Kidney (tissue), 14 donors: ENCODE results near the gene GLIS1. TPM values are rescaled to one million over a fixed set of nuclear protein-coding genes. Genes with fewer than 3 reads are reported as not detected.

ENCODE experiments used
- DNase-seq, 5 donors: peaks; one replicate each; pipeline ENCODE4 v3.0.0-alpha.2; 2013 to 2020
- FAIRE-seq: peaks from 2 replicates; lab custom pipeline; 2012; peaks lifted over from hg19 to GRCh38; lab: Jason Lieb, UNC
- H3K27ac ChIP-seq, 2 donors: one replicate each; pipeline ENCODE4 v1.7.0; 2013; ENCODE audit warnings: low read depth in 2 of 2, low read length in 2 of 2, inconsistent platforms in 1 of 2
- H3K27me3 ChIP-seq: one replicate; pipeline ENCODE4 v1.7.1; 2013; ENCODE audit warnings: low read length, inconsistent platforms; ENCODE audit not compliant: control insufficient read depth, insufficient read depth
- H3K36me3 ChIP-seq, 3 donors: one replicate each; pipeline versions ENCODE4 v1.7.0 to v1.7.1; 2013; ENCODE audit warnings: low read length in 3 of 3, control low read depth in 1 of 3, inconsistent platforms in 1 of 3; ENCODE audit not compliant: insufficient read depth in 3 of 3, control insufficient read depth in 2 of 3
- H3K4me1 ChIP-seq, 3 donors: one replicate each; pipeline versions ENCODE4 v1.7.0 to v1.7.1; 2013; ENCODE audit warnings: low read length in 3 of 3, inconsistent platforms in 1 of 3, low read depth in 1 of 3; ENCODE audit not compliant: control insufficient read depth in 2 of 3, insufficient read depth in 2 of 3
- H3K4me3 ChIP-seq, 3 donors: one replicate each; pipeline versions ENCODE4 v1.7.0 to v1.8.1; 2013; ENCODE audit warnings: low read length in 3 of 3, control low read depth in 1 of 3, inconsistent platforms in 1 of 3
- H3K9ac ChIP-seq, 3 donors: one replicate each; pipeline versions ENCODE4 v1.7.0 to v1.7.1; 2013; ENCODE audit warnings: low read length in 3 of 3, control low read depth in 1 of 3, inconsistent platforms in 1 of 3
- H3K9me3 ChIP-seq, 3 donors: one replicate each; pipeline versions ENCODE4 v1.7.0 to v1.7.1; 2013; ENCODE audit warnings: low read length in 3 of 3, control low read depth in 1 of 3, inconsistent platforms in 1 of 3; ENCODE audit not compliant: control insufficient read depth in 2 of 3, insufficient read depth in 1 of 3
- CTCF ChIP-seq: IDR thresholded peaks from 3 replicates; pipeline ENCODE4 v1.5.1; 2012; ENCODE audit warnings: mild to moderate bottlenecking, moderate library complexity, borderline replicate concordance; ENCODE audit not compliant: insufficient read depth; ENCODE audit errors: extremely low read depth
- intact Hi-C: fragments of 100-400 bp; cut with DNase I; formaldehyde crosslinking; loops from one replicate; pipeline ENCODE4 v1.11.1; 2022
- polyA plus RNA-seq: library from polyadenylated mRNA; stranded (reverse); fragments of 350-450 nt; fragmentation: Illumina TruSeq; extraction: RNeasy Lipid Tissue Mini Kit (QIAGEN cat#74804); gene quantifications from one replicate; pipeline ENCODE4 v1.2.3, GENCODE V29; 2014; ENCODE audit warnings: low read depth, low replicate concordance; ENCODE audit not compliant: insufficient read depth
- total RNA-seq: library from RNA; stranded (reverse); fragmentation: NEBNext Ultra II Directional; extraction: Animal tissue kit (Norgen Biotek cat#: 25700); gene quantifications from one replicate; pipeline ENCODE4 v1.2.1, GENCODE V29; 2021
- donor health status: control.
- donor health status: control.
- donor health status: control.
- donor health status: control.
- donor health status: control.
- donor health status: DM: yes; HTN: yes; CAD: no.
- donor health status: Normal renal cell carcinoma (clear cell type).

GLIS1 gene
- total and polyA plus RNA-seq, 2 donors from 2014 or later: 3.3 to 3.7 TPM

- Histone ChIP-seq H3K36me3 (no peaks in the 10 kb centered on the region), H3K9me3 (no peaks in the 10 kb centered on the region), H3K4me3 (no peak overlapping the region), H3K9ac (no peak overlapping the region), H3K27me3 (no peaks in the 10 kb centered on the region), H3K4me1 (no peaks in the 10 kb centered on the region), H3K27ac (no peak overlapping the region)
- FAIRE-seq (no peak), DNase-seq (no peak)
- no peak for TF ChIP-seq CTCF
- intact Hi-C loops: no loop called here
Measured at GRCh38 chr1:53549287-53549686, 189.7 kb downstream of the GLIS1 start.

GRCh38 chr1:53548031-53548491 lies 190.9 kb downstream of the GLIS1 start:
- H3K4me3 ChIP-seq: no peak overlapping the region
- DNase-seq: peak in 3 of 5 donors; percentile 9 to 59 (median 42)
- FAIRE-seq: no peak
- H3K27me3 ChIP-seq: no peaks in the 10 kb centered on the region
- H3K27ac ChIP-seq: no peak overlapping the region
- H3K36me3 ChIP-seq: no peaks in the 10 kb centered on the region
- no peaks in the 10 kb centered on the region for H3K9me3 ChIP-seq
- intact Hi-C loops: no loop called here
- H3K4me1 ChIP-seq: no peaks in the 10 kb centered on the region
- H3K9ac ChIP-seq: no peak overlapping the region
- no peak for TF ChIP-seq CTCF

- no peak for TF ChIP-seq CTCF
- Histone ChIP-seq H3K4me1 (peaks cover 0 to 4% (median 0%) of the 10 kb centered on the region in 3 donors), H3K9ac (no peak overlapping the region), H3K27me3 (no peaks in the 10 kb centered on the region), H3K9me3 (no peaks in the 10 kb centered on the region), H3K27ac (no peak overlapping the region), H3K4me3 (no peak overlapping the region), H3K36me3 (no peaks in the 10 kb centered on the region)
- DNase-seq: peak in 2 of 5 donors; percentile 33 to 39
- intact Hi-C loops: no loop called here
- no peak for FAIRE-seq
Measured at GRCh38 chr1:53547231-53547790, 191.7 kb downstream of the GLIS1 start.
